Progenitor cell of endocrine pancreas (in vitro differentiated cells): ENCODE results near the gene FUT4. TPM values are rescaled to one million over a fixed set of nuclear protein-coding genes. Genes with fewer than 3 reads are reported as not detected.

Experiments
- DNase-seq: peaks from one replicate; pipeline ENCODE4 v3.0.0; 2021; ENCODE audit warnings: low spot score; ENCODE audit not compliant: unreplicated experiment
- H3K27ac Mint-ChIP-seq: 2 replicates; pipeline ENCODE4 v1.8.0; 2021; ENCODE audit warnings: mild to moderate bottlenecking, moderate library complexity, mixed read lengths
- H3K27me3 Mint-ChIP-seq: 2 replicates; pipeline ENCODE4 v1.8.0; 2021; ENCODE audit warnings: mixed read lengths
- H3K36me3 Mint-ChIP-seq: 2 replicates; pipeline ENCODE4 v1.8.0; 2022; ENCODE audit warnings: mixed read lengths; ENCODE audit not compliant: insufficient read depth
- H3K4me1 Mint-ChIP-seq: 2 replicates; pipeline ENCODE4 v1.8.0; 2021; ENCODE audit warnings: low read depth, mixed read lengths
- H3K4me3 Mint-ChIP-seq: 2 replicates; pipeline ENCODE4 v1.8.0; 2021; ENCODE audit warnings: low read depth, mild to moderate bottlenecking, moderate library complexity, mixed read lengths
- H3K9me3 Mint-ChIP-seq: 2 replicates; pipeline ENCODE4 v1.8.0; 2021; ENCODE audit warnings: low read depth, mixed read lengths
- CTCF ChIP-seq: fragments of 200-600 bp; sonication (generic); IDR thresholded peaks from one replicate; pipeline ENCODE4 v1.5.0; 2021; ENCODE audit warnings: antibody characterized with exemption, mild to moderate bottlenecking; ENCODE audit not compliant: unreplicated experiment
- total RNA-seq: library from RNA; stranded (reverse); gene quantifications from 2 replicates; pipeline ENCODE4 v1.2.1, GENCODE V29; 2021

FUT4 gene
- total RNA-seq, 1 donor from 2014 or later = 6.6 TPM

GRCh38 chr11:94583213-94583865 is 39.6 kb downstream of the FUT4 start:
- H3K27ac Mint-ChIP-seq = no peak overlapping the region

GRCh38 chr11:94583866-94584500 is 40.3 kb downstream of the FUT4 start:
- peaks cover 31% of the 10 kb centered on the region for H3K4me1 Mint-ChIP-seq
- DNase-seq = no peak
- no peak overlapping the region for H3K4me3 Mint-ChIP-seq
- peaks cover 8% of the 10 kb centered on the region for H3K27me3 Mint-ChIP-seq
- TF ChIP-seq CTCF = no peak
- no peaks in the 10 kb centered on the region for H3K9me3 Mint-ChIP-seq
- H3K27ac Mint-ChIP-seq = no peak overlapping the region
- H3K36me3 Mint-ChIP-seq = no peaks in the 10 kb centered on the region

More at GRCh38 chr11:94583213-94583865, 39.6 kb downstream of the FUT4 start:
- Mint-ChIP-seq H3K4me1 (peaks cover 27% of the 10 kb centered on the region), H3K27me3 (peaks cover 7% of the 10 kb centered on the region), H3K4me3 (no peak overlapping the region), H3K36me3 (no peaks in the 10 kb centered on the region), H3K9me3 (no peaks in the 10 kb centered on the region)
- no peak for DNase-seq
- no peak for TF ChIP-seq CTCF

- no peaks in the 10 kb centered on the region for H3K9me3 Mint-ChIP-seq
- H3K36me3 Mint-ChIP-seq = no peaks in the 10 kb centered on the region
- peaks cover 17% of the 10 kb centered on the region for H3K27me3 Mint-ChIP-seq
- H3K4me1 Mint-ChIP-seq = peaks cover 38% of the 10 kb centered on the region
- DNase-seq = no peak
- no peak overlapping the region for H3K4me3 Mint-ChIP-seq
- no peak for TF ChIP-seq CTCF
- H3K27ac Mint-ChIP-seq = no peak overlapping the region
These were observed 41.3 kb downstream of the FUT4 start for GRCh38 chr11:94584978-94585377.

- Mint-ChIP-seq H3K27me3 (peaks cover 21% of the 10 kb centered on the region), H3K4me3 (no peak overlapping the region), H3K27ac (no peak overlapping the region), H3K4me1 (peaks cover 42% of the 10 kb centered on the region), H3K9me3 (no peaks in the 10 kb centered on the region), H3K36me3 (no peaks in the 10 kb centered on the region)
- no peak for DNase-seq
- no peak for TF ChIP-seq CTCF
These were observed 41.7 kb downstream of the FUT4 start for GRCh38 chr11:94585399-94585798.

- H3K27ac Mint-ChIP-seq = no peak overlapping the region
- H3K4me3 Mint-ChIP-seq = no peak overlapping the region
- no peak for DNase-seq
- H3K36me3 Mint-ChIP-seq = no peaks in the 10 kb centered on the region
- no peaks in the 10 kb centered on the region for H3K9me3 Mint-ChIP-seq
- peaks cover 49% of the 10 kb centered on the region for H3K4me1 Mint-ChIP-seq
- no peak for TF ChIP-seq CTCF
- peaks cover 27% of the 10 kb centered on the region for H3K27me3 Mint-ChIP-seq
These were observed 42.8 kb downstream of the FUT4 start for GRCh38 chr11:94586546-94586945.
